ENCODE measurements around the gene SREBF2. TPM values are rescaled to one million over a fixed set of nuclear protein-coding genes. Genes with fewer than 3 reads are reported as not detected.
A peak's percentile ranks its signal among the peaks of the same experiment; 100 is the strongest.

SREBF2 gene
- 110 and 119 TPM in 2 replicates for total RNA-seq (ENCODE audit: low replicate concordance)
- long read RNA-seq, partial matches to known transcripts, result 0 of 5 reads
- long read RNA-seq, other reads (novel, unspliced or antisense), result 5 of 5 reads

GRCh38 chr22:41832553-41833368, at the start of gene SREBF2:
SREBF2 (plus strand) TSS chr22:41833105; CDS start chr22:41833271, 166 bp downstream.
- Mint-ChIP-seq H3K36me3 (peaks cover 20% of the 10 kb centered on the region), H3K4me1 (ENCODE audit: unreplicated experiment) (peaks cover 24% of the 10 kb centered on the region), H3K9me3 (no peaks in the 10 kb centered on the region), H3K27me3 (no peaks in the 10 kb centered on the region), H3K4me3 (peak within 1 kb of the TSS; percentile 97), H3K27ac (peak within 1 kb of the TSS; percentile 98)
- DNase-seq (ENCODE audit: extremely low spot score, unreplicated experiment), result peak; percentile 99
- TF ChIP-seq, protein P1, sequence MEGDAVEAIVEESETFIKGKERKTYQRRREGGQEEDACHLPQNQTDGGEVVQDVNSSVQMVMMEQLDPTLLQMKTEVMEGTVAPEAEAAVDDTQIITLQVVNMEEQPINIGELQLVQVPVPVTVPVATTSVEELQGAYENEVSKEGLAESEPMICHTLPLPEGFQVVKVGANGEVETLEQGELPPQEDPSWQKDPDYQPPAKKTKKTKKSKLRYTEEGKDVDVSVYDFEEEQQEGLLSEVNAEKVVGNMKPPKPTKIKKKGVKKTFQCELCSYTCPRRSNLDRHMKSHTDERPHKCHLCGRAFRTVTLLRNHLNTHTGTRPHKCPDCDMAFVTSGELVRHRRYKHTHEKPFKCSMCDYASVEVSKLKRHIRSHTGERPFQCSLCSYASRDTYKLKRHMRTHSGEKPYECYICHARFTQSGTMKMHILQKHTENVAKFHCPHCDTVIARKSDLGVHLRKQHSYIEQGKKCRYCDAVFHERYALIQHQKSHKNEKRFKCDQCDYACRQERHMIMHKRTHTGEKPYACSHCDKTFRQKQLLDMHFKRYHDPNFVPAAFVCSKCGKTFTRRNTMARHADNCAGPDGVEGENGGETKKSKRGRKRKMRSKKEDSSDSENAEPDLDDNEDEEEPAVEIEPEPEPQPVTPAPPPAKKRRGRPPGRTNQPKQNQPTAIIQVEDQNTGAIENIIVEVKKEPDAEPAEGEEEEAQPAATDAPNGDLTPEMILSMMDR (conservative IDR thresholded peaks at IDR 0.05), result no peak

GRCh38 chr22:41787331-41787730, 45.6 kb upstream of the SREBF2 start:
- Mint-ChIP-seq H3K4me3 (no peak overlapping the region), H3K9me3 (no peaks in the 10 kb centered on the region), H3K4me1 (ENCODE audit: unreplicated experiment) (no peaks in the 10 kb centered on the region), H3K27me3 (peaks cover 7% of the 10 kb centered on the region), H3K27ac (no peak overlapping the region), H3K36me3 (no peaks in the 10 kb centered on the region)
- TF ChIP-seq, protein P1 (conservative IDR thresholded peaks at IDR 0.05), result no peak
- DNase-seq (ENCODE audit: extremely low spot score, unreplicated experiment), result no peak

- Mint-ChIP-seq H3K27ac (no peak overlapping the region), H3K4me3 (no peak overlapping the region), H3K36me3 (no peaks in the 10 kb centered on the region), H3K9me3 (no peaks in the 10 kb centered on the region), H3K27me3 (peaks cover 7% of the 10 kb centered on the region), H3K4me1 (ENCODE audit: unreplicated experiment) (no peaks in the 10 kb centered on the region)
- DNase-seq (ENCODE audit: extremely low spot score, unreplicated experiment), result no peak
- TF ChIP-seq, protein P1 (conservative IDR thresholded peaks at IDR 0.05), result no peak
These were observed 39.0 kb upstream of the SREBF2 start for GRCh38 chr22:41793871-41794270.

DNA sequence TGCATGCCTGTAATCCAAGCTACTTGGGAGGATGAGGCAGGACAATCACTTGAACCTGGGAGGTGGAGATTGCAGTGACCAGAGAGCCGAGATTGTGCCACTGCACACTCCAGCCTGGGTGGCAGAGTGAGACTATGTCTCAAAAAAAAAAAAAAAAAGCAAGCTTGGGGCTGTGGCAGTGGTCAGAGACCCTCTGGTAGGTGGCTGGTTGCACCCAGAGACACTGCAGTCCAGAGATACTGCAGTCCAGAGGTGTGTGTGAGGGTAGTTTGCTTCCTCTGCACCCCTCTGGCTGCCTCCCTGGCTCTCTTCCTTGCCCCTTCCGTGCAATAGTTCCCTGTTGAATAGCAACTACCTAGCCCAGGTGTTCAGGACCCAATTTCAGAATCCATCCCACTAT, 34.2 kb upstream of the SREBF2 start:
- Mint-ChIP-seq H3K27me3 (no peaks in the 10 kb centered on the region), H3K36me3 (no peaks in the 10 kb centered on the region), H3K27ac (no peak overlapping the region), H3K4me3 (peak overlapping the region; percentile 97), H3K4me1 (ENCODE audit: unreplicated experiment) (peaks cover 6% of the 10 kb centered on the region), H3K9me3 (no peaks in the 10 kb centered on the region)
- DNase-seq (ENCODE audit: extremely low spot score, unreplicated experiment), result no peak
- TF ChIP-seq, protein P1 (conservative IDR thresholded peaks at IDR 0.05), result no peak

DNA sequence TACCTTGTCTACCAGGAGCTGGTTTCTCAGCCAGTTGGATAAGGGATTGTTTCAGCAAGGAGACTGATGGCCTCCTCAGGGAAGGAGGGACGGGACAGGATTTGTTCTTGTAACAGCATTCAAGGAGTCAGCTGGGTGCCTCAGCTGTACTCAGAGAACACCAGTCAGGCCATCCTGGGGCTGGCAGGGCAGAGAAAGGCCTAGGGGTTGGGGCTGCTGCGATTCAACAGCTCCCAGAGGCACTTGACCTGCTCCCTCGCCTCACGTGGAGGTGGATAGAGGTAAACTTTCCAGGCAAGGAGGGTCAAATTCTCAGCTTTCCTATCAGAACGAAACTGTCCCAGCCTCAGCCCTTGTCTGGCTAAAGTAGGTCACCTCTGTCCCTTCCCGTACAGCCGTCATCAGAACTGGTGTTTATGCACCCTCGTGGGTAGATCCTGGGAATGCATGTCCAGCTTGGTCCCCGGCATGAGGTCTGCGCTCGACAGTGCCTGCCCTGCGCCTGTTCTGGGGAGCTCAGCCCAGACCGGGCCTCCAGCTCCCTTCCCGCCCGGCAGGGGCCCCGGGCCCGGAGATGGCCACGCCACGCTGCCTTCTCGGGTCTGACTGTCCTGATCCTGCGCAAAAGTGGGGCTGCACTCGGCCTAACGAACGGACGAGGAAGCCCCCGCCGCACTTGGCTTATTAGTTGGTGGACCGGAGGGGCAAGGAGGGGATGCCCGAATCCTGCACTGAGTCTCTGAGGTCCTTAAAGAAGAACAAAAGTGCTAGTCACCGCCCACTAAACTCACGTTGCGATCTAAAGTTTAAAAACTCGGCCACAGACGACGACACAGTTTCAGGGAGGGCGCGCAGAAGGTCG, 33.2 kb upstream of the SREBF2 start:
- TF ChIP-seq, protein P1 (conservative IDR thresholded peaks at IDR 0.05), result no peak
- Mint-ChIP-seq H3K9me3 (no peaks in the 10 kb centered on the region), H3K27ac (peak overlapping the region; percentile 93), H3K27me3 (no peaks in the 10 kb centered on the region), H3K4me1 (ENCODE audit: unreplicated experiment) (peaks cover 11% of the 10 kb centered on the region), H3K4me3 (peak overlapping the region; percentile 97), H3K36me3 (no peaks in the 10 kb centered on the region)
- DNase-seq (ENCODE audit: extremely low spot score, unreplicated experiment), result no peak

Measured in type B pancreatic cell (in vitro differentiated cells).